Gastroesophageal sphincter (tissue), 4 donors: ENCODE results near the gene SULT4A1. TPM values are rescaled to one million over a fixed set of nuclear protein-coding genes. Genes with fewer than 3 reads are reported as not detected.

Experiments used
- ATAC-seq: fragments of 150-250 bp; one replicate; pipeline ENCODE4 v1.9.1; 2016; ENCODE audit warnings: mild to moderate bottlenecking, moderate library complexity
- H3K27ac ChIP-seq, 4 donors: fragments of 200-600 bp; sonication (generic) in 3 of 4; 1 replicate in 3 of 4; 2 replicates in 1 of 4; pipeline ENCODE4 v1.5.1; 2016 to 2019
- H3K27me3 ChIP-seq: fragments of 200-600 bp; sonication (generic); one replicate; pipeline ENCODE4 v1.5.1; 2019
- H3K36me3 ChIP-seq, 2 donors: fragments of 200-600 bp; sonication (generic); one replicate each; pipeline ENCODE4 v1.5.1; 2019; ENCODE audit warnings: control low read depth in 1 of 2
- H3K4me1 ChIP-seq, 3 donors: fragments of 200-600 bp; sonication (generic); 1 replicate in 2 of 3; 2 replicates in 1 of 3; pipeline ENCODE4 v1.5.1; 2016 to 2019; ENCODE audit warnings: control low read depth in 2 of 3
- H3K4me3 ChIP-seq, 2 donors: fragments of 200-600 bp; sonication (generic); one replicate each; pipeline ENCODE4 v1.5.1; 2019; ENCODE audit warnings: mild to moderate bottlenecking in 1 of 2, moderate library complexity in 1 of 2
- H3K9me3 ChIP-seq, 3 donors: fragments of 200-600 bp; sonication (generic); one replicate each; pipeline ENCODE4 v1.5.1; 2017 to 2019; ENCODE audit warnings: control low read depth in 2 of 3
- CTCF ChIP-seq, 4 experiments: fragments of 200-600 bp in 2 of 4; fragments of 450-650 bp in 2 of 4; sonication (generic) in 1 of 4; IDR thresholded peaks; one replicate each; pipeline ENCODE4 v1.5.1; 2017 to 2019; ENCODE audit warnings: antibody characterized with exemption in 4 of 4, mild to moderate bottlenecking in 2 of 4, moderate library complexity in 2 of 4
- EP300 ChIP-seq: sonication (generic); formaldehyde crosslinking; IDR thresholded peaks from one replicate; pipeline ENCODE4 v1.6.1; 2017; ENCODE audit warnings: antibody characterized with exemption, mild to moderate bottlenecking
- POLR2A ChIP-seq, 2 donors: fragments of 450-650 bp; IDR thresholded peaks; one replicate each; pipeline ENCODE4 v1.6.1; 2017; ENCODE audit warnings: antibody characterized with exemption in 2 of 2, mild to moderate bottlenecking in 2 of 2, moderate library complexity in 1 of 2
- POLR2AphosphoS5 ChIP-seq: sonication (generic); formaldehyde crosslinking; IDR thresholded peaks from one replicate; pipeline ENCODE4 v1.6.1; 2017; ENCODE audit warnings: antibody characterized with exemption
- WGBS, 2 donors: methylation state at CpG; one replicate each; pipeline ENCODE4 v1.1.5; 2018; ENCODE audit warnings: low coverage in 1 of 2; 5-methylcytosine and 5-hydroxymethylcytosine counted together
- total RNA-seq, 4 donors: library from RNA; depleted of rRNA; stranded (reverse); fragments of >200 nt; gene quantifications; one replicate each; pipeline ENCODE4 v1.1.0, GENCODE V29; 2016

Gene SULT4A1
- total RNA-seq, 4 donors from 2014 or later: 0.16 to 1.7 (median 0.54) TPM; not detected in 1

- Histone ChIP-seq H3K27ac (no peak overlapping the region), H3K9me3 (peaks cover 0 to 22% (median 0%) of the 10 kb centered on the region in 3 donors), H3K4me3 (no peak overlapping the region), H3K27me3 (peaks cover 83% of the 10 kb centered on the region), H3K4me1 (peaks cover 0 to 10% (median 0%) of the 10 kb centered on the region in 3 donors), H3K36me3 (no peaks in the 10 kb centered on the region)
- 57 to 88% methylated on average over 2 to 12 of the region's 12 CpGs for WGBS, 2 donors
- TF ChIP-seq EP300 (no peak), CTCF (IDR thresholded peaks at IDR 0.05) (no peak), POLR2A (IDR thresholded peaks at IDR 0.05) (no peak), POLR2AphosphoS5 (no peak)
- no peak for ATAC-seq
Observed at GRCh38 chr22:43860831-43861230, 1.5 kb downstream of the SULT4A1 start.

- 93 to 100% methylated on average over 3 to 6 of the region's 11 CpGs for WGBS, 2 donors
- no peak for TF ChIP-seq POLR2A (IDR thresholded peaks at IDR 0.05)
- TF ChIP-seq POLR2AphosphoS5: no peak
- no peak for TF ChIP-seq EP300
- TF ChIP-seq CTCF (IDR thresholded peaks at IDR 0.05): no peak
- ATAC-seq: no peak
- Histone ChIP-seq H3K27me3 (peaks cover 79% of the 10 kb centered on the region), H3K4me3 (no peak overlapping the region), H3K4me1 (peaks cover 0 to 10% (median 0%) of the 10 kb centered on the region in 3 donors), H3K9me3 (peaks cover 0 to 29% (median 0%) of the 10 kb centered on the region in 3 donors), H3K36me3 (no peaks in the 10 kb centered on the region), H3K27ac (no peak overlapping the region)
Observed at GRCh38 chr22:43860126-43860525, 2.2 kb downstream of the SULT4A1 start.

- no peaks in the 10 kb centered on the region for H3K36me3 ChIP-seq
- 81 to 92% methylated on average over 8 of the region's 14 CpGs for WGBS, 2 donors
- H3K27me3 ChIP-seq: peaks cover 78% of the 10 kb centered on the region
- H3K4me3 ChIP-seq: no peak overlapping the region
- peaks cover 0 to 29% (median 0%) of the 10 kb centered on the region in 3 donors for H3K9me3 ChIP-seq
- no peak for ATAC-seq
- H3K4me1 ChIP-seq: peaks cover 0 to 10% (median 0%) of the 10 kb centered on the region in 3 donors
- H3K27ac ChIP-seq: no peak overlapping the region
- TF ChIP-seq POLR2A (IDR thresholded peaks at IDR 0.05) (no peak), CTCF (IDR thresholded peaks at IDR 0.05) (no peak), EP300 (no peak), POLR2AphosphoS5 (no peak)
Observed at GRCh38 chr22:43859621-43860020, 2.7 kb downstream of the SULT4A1 start.

GRCh38 chr22:43859176-43859575 is 3.1 kb downstream of the SULT4A1 start:
- no peak overlapping the region for H3K27ac ChIP-seq
- 86 to 100% methylated on average over 1 to 7 of the region's 7 CpGs for WGBS, 2 donors
- peaks cover 0 to 29% (median 0%) of the 10 kb centered on the region in 3 donors for H3K9me3 ChIP-seq
- TF ChIP-seq CTCF (IDR thresholded peaks at IDR 0.05): no peak
- TF ChIP-seq EP300: no peak
- TF ChIP-seq POLR2AphosphoS5: no peak
- TF ChIP-seq POLR2A (IDR thresholded peaks at IDR 0.05): no peak
- no peak overlapping the region for H3K4me3 ChIP-seq
- peaks cover 78% of the 10 kb centered on the region for H3K27me3 ChIP-seq
- H3K4me1 ChIP-seq: peaks cover 0 to 10% (median 0%) of the 10 kb centered on the region in 3 donors
- no peak for ATAC-seq
- no peaks in the 10 kb centered on the region for H3K36me3 ChIP-seq

GRCh38 chr22:43858156-43858895 is 4.0 kb downstream of the SULT4A1 start:
- Histone ChIP-seq H3K9me3 (peaks cover 0 to 29% (median 0%) of the 10 kb centered on the region in 3 donors), H3K4me1 (peaks cover 0 to 10% (median 0%) of the 10 kb centered on the region in 3 donors), H3K27ac (no peak overlapping the region), H3K36me3 (no peaks in the 10 kb centered on the region), H3K4me3 (no peak overlapping the region), H3K27me3 (peaks cover 76% of the 10 kb centered on the region)
- TF ChIP-seq CTCF (IDR thresholded peaks at IDR 0.05) (no peak), EP300 (no peak), POLR2AphosphoS5 (no peak), POLR2A (IDR thresholded peaks at IDR 0.05) (no peak)
- no peak for ATAC-seq
- WGBS, 2 donors: 61 to 68% methylated on average over 4 to 8 of the region's 11 CpGs
